UCSD-AML1 (cell line): ENCODE measurements around the gene NFATC2IP.
"Not testable (repeated sequence)": the region's sequence is repeated elsewhere in the genome, so short reads cannot be mapped to it uniquely, and the experiment has no call there.

Experiments
- DNase-seq: peaks from one replicate; lab custom pipeline; 2025; ENCODE audit not compliant: unreplicated experiment; lab: John Stamatoyannopoulos, UW

Gene NFATC2IP

GRCh38 chr16:28925386-28926228 is 25.1 kb upstream of the NFATC2IP start:
- peak; percentile 87 for DNase-seq

DNA sequence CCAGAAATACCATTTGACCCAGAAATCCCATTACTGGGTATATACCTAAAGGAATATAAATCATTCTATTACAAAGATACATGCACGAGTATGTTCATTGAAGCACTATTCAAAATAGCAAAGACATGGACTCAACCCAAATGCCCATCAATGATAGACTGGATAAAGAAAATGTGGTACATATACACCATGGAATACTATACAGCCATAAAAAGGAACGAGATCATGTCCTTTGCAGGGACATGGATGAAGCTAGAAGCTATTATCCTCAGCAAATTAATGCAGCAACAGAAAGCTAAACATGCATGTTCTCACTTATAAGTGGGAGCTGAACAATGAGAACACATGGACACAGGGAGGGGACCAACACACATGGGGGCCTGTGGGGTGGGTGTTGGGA is 24.5 kb upstream of the NFATC2IP start:
- not testable (repeated sequence) for DNase-seq

DNA sequence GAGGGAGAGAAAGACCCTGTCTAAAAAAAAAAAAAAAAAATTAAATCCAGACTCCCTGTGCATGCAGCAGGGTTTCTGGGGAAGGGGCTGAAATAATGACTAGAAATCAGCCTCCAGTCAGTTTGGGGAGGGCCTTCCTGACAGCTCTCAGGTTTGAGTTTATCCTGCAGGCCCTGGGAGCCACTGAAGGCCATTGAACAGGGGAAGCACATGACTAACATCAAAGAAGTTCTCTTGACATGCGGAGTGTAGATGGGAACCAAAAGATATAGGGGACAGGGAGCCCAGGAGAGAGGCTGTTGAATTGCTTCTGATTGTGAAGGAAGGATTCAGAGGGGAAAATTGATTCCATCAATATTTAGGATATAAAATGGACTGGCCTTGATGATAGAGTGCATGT is 22.9 kb upstream of the NFATC2IP start:
- DNase-seq = no peak

DNA sequence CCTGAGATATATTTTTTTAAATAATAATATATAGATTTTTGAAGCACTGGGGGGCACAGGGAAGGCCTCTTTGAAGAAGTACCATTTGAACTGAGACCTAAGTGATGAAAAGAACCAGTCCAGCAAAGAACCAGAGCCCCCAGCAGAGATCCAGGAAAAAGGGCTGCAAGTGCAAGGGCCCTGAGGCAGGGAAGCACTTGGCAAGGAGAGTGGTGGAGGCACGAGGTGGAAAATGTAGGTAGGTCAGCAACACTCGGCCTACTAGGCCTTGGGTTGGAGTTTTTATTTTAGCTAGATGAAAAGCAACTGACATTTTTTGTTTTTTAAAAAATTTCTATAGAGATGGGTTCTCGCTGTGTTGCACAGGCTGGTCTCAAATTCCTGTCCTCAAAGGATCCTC is 20.5 kb upstream of the NFATC2IP start:
- no peak for DNase-seq

DNA sequence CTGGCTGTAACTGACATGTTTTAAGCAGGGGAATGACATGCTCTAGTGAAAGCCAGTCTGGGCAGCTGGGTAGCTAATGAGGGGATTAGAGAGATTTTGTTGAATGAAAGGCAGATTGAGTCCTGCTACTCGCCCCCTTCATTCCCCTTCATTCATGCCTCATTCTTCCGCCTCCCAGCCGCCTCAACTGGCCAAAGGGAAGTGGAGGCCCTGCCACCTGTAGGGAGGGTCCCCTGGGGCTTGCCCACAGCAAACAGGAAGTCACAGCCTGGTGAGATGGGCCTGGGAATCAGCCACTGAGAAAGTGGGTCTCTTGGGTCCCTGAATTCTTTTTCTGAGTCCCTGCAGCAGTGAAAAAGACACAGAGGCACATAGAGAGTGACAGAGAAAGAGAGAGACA is 20.1 kb upstream of the NFATC2IP start:
- DNase-seq = peak; percentile 58

DNA sequence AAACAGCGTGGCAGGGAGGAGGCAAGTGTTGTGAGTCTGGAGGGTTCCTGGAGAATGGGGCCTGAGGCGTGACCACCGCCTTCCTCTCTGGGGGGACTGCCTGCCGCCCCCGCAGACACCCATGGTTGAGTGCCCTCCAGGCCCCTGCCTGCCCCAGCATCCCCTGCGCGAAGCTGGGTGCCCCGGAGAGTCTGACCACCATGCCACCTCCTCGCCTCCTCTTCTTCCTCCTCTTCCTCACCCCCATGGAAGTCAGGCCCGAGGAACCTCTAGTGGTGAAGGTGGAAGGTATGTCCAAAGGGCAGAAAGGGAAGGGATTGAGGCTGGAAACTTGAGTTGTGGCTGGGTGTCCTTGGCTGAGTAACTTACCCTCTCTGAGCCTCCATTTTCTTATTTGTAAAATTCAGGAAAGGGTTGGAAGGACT is 18.9 kb upstream of the NFATC2IP start, which contains the start of gene CD19:
Gene CD19 (plus strand): TSS at position 171 of the 425 bp plus-strand sequence. CDS start 30 bp downstream, at position 201.
- no peak for DNase-seq

- DNase-seq = no peak
Observed at GRCh38 chr16:28932339-28933141, 18.2 kb upstream of the NFATC2IP start.

GRCh38 chr16:28933171-28933570 is 17.6 kb upstream of the NFATC2IP start:
- no peak for DNase-seq

GRCh38 chr16:28935346-28935745 is 15.4 kb upstream of the NFATC2IP start:
- no peak for DNase-seq

DNA sequence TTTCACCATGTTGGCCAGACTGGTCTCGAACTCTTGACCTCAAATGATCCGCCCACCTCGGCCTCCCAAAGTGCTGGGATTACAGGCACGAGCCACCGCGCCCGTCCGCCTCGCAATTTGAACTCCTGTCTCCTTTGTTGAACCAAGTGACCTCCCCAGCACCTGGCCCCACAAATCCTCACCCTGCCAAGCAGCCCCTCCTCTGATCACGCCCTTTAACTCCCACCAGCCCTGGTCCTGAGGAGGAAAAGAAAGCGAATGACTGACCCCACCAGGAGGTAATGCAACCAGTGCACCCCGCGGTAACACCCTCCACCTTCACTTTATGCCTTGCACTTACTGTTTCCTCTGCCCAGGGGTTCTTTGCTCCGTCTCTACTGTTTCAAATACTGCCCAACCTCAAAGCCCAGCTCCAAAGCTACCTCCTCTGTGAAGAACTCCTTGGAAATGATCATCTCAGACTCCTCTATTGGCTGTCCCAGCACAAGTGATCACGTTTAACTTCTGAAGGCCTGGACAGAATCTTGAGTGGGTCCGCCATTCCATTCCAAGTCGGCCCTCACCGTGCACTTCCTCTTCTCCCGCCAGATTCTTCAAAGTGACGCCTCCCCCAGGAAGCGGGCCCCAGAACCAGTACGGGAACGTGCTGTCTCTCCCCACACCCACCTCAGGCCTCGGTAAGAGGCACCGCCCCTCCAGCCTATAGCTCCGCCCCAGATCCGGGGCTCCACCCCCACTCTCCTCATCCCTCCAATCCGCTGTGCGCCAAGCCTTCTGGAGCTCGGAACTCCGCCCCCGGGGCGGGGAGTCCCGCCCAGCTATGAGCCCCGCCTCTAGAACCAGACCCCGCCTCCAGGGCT is 14.6 kb upstream of the NFATC2IP start:
- DNase-seq = peak; percentile 93

- DNase-seq = no peak
Observed at GRCh38 chr16:28936784-28937155, 14.0 kb upstream of the NFATC2IP start.

- no peak for DNase-seq
Observed at GRCh38 chr16:28937222-28937876, 13.4 kb upstream of the NFATC2IP start.

- no peak for DNase-seq
Observed at GRCh38 chr16:28938721-28939120, 12.0 kb upstream of the NFATC2IP start.

DNA sequence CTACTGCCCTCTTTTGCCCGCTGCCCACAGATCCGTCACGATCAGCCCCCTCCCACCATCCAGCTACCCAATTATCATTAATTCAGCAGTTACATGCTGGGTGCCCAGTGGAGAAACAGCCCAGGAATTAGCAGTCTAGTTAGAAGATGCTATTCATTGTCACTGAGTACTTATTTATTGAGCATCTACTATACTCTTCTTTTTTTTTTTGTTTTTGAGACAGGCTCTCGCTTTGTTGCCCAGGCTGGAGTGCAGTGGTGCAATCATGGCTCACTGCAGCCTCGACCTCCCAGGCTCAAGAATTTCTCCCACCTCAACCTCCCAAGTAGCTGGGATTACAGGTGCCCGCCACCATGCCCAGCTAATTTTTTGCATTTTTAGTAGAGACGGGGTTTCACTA is 10.9 kb upstream of the NFATC2IP start:
- not testable (repeated sequence) for DNase-seq

DNA sequence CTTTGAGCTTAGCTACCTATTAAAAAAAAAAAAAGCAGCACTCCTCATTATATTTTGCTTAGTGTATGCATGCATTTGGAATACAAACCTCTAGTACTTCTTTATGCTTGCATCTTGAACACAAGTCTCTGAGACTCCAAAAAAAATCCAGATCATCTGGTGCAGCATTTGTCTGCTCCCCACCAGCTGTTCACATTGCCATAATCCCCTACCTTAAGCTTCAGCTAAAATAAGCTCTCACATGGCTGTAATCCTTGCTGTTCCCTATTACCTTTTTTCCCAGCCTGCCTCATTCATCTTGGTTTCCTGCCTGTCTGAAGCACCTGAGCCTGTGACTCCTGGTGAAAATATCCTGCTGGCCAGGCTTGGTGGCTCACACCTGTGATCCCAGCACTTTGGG is 7.5 kb upstream of the NFATC2IP start:
- no peak for DNase-seq

GRCh38 chr16:28946681-28947080 is 4.1 kb upstream of the NFATC2IP start:
- DNase-seq = no peak

DNA sequence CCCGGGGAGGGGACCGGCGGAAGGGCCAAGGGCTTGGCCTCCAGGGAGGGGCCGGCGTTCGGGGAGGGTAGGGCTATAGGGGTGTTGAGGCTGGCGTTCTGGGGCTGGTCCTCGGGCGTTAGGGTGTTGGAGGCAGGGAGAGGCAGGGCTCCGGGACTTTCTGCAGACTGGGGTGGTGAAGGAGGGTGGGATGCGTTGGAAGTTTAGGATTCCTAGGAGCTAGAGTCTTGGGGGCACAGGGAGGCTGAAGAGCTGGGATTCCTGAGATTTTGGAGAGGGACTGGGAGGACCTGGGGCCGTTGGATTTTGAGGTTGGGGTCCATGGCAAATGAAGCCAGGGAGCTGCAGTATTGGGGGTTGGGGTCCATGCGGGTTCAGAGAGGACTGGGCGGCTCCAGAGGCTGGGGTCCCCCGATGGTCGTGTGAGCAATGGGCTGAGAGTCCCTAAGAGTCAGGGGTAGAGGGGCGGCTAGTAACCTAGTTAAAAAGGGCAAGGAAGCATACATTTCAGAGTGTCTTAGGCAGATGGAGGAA is 740 bp downstream of the NFATC2IP start:
- DNase-seq = no peak

DNA sequence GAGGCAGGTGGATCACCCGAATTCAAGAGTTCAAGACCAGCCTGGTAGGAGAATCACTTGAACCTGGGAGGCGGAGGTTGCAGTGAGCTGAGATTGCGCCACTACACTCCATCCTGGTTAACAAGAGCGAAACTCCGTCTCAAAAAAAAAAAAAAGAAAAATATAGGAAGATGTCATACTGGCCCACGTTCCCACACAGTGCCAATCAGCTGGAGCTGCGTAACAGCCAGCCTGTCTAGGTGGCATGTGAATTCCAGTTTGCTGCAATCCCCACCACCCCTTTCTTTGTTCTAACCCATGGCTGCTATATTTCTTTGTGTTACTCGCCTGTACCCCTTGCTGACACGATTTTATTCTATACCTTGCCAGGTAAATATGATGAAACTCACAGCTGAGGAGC is 7.5 kb downstream of the NFATC2IP start:
- DNase-seq = no peak

GRCh38 chr16:28958836-28959235 is 8.1 kb downstream of the NFATC2IP start:
- DNase-seq = no peak

DNA sequence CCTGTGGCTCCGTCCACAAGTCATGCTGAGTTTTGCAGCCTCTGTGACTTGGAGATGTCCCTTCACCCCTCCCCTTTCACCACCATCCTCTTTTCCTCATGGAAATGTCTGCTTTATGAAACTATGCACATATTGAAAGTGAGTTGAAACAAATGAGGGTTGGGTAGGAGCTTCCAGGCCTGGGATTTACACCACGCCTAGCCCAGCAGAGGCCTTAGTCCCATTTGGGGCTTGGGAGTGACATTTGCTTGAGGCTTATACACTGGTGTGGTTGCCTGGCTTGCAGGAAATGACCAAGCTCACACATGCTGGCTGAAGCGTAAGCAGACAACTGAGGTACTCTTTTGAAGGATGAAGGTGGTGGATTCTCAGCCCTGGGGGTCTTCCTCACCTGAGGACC is 13.3 kb downstream of the NFATC2IP start:
- no peak for DNase-seq
